Measurements from ENCODE around the gene DOK7.

DOK7 gene

DNA sequence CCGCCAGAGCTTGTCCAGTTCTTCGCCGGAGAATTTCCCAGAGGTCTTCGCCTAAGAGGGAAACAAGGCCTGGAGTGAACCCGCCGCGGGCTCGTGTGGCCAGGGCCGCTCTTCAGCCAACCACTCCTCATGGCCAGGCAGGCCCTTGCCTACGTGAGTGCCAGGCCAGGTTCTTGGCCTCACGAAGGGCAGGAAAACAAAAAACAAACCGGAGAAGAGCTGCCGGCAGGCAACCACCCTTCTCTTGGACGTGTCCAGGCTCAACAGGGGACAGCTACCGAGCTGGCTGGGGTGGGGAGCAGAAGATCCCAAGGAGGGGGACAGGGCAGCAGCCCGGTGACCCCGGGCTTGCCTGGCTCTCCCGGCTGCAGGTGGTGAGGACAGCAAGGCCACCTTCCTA is 55.8 kb downstream of the DOK7 start:
- DNase-seq (ENCODE audit: low read depth in 4 of 4, low spot score in 1 of 4), result no peak

DNA sequence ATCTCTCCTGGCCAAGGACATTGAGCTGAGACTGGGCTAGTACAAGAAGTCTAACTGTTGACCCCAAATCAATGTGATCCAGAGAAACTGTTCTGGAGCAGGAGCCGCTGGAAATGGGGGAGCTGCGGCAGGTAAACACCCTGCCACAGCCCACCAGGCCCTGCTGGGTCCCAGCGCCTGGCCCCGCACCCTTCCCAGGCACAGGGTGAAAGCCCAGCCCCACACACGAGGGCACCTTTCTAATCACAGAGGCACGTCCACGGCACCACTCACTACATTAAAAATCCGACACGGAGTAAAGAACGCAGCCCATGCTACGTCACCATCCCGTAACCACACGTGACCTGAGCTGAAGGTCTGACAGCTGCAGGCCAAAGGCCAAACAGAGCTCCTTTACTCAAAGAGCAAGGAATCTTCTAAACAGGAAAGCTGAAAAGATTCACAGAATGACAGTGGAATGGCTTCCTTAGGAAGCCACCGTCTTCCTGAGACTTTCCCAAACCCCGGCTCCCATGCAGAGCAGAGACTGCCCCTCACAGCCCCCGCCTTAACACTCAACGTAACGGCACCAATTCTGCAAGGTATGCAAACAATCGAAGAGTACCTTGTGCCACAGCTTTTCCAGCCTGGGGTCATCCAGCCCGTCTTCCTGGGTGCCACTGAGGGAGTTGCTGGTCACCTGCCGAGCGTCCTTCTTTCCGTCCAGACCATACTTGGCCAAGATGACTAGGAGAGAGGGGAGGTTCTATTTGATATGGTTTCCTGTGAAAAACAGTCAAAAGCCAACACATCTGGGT is 56.6 kb downstream of the DOK7 start:
- no peak for DNase-seq (ENCODE audit: low read depth in 4 of 4, low spot score in 1 of 4)

DNA sequence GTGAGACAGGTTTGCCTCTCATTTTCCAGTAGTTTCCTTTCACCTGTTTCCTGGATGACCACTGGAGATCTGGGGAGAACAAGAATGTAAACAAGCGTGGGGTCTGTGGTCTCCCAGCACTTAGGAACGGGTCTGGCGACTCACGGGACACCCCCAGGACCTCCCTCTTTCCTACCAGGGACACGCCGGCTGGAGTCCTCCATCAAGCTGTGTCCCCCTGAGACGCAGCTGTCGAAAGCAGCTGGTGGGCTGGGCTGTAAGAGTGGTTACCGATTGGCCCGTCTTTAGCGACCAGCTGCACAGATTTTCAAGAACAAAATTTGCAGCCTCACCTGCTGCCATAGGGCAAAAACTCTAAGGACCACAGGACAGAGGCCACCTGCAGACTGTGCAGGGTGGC is 57.2 kb downstream of the DOK7 start:
- no peak for DNase-seq (ENCODE audit: low read depth in 4 of 4, low spot score in 1 of 4)

DNA sequence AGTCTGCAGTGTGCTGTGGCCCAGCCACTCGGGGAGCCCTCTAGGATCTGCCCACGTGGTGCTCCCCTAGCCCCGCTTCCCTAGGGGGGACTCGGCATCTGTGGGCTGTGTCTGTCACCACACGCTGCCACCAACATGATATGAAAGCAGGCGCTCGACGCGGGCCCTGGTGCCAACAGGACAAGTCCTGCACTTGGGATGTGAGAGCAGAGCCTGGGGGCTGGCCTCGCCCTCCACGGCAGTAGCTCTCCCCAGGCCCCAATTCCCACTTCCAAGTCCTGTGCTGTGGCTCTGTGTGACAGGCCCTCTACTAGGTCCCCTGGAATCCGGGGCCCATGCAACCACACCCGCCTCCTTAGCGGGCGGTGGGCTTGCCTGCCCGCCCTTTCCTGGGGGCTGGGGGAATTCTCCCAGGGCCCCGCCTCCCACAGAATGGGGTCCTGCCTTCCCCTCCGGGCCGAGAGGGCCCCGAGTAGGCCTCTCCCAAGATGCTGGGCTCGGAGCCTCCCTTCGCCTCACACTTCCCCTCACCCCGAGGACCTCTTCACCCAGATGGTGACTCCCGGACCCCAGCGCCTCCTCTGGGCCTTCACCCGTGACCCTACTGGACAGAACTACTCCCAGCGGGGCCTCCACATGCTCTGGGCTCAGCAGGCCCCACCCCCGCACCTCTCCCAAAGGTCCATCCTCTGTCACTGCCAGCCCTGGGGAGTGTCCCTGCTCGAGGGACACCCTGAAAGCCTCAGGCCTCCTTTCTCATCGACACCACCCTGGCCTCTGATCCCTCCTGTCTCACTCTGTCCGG is 57.9 kb downstream of the DOK7 start:
- no peak for DNase-seq (ENCODE audit: low read depth in 4 of 4, low spot score in 1 of 4)

DNA sequence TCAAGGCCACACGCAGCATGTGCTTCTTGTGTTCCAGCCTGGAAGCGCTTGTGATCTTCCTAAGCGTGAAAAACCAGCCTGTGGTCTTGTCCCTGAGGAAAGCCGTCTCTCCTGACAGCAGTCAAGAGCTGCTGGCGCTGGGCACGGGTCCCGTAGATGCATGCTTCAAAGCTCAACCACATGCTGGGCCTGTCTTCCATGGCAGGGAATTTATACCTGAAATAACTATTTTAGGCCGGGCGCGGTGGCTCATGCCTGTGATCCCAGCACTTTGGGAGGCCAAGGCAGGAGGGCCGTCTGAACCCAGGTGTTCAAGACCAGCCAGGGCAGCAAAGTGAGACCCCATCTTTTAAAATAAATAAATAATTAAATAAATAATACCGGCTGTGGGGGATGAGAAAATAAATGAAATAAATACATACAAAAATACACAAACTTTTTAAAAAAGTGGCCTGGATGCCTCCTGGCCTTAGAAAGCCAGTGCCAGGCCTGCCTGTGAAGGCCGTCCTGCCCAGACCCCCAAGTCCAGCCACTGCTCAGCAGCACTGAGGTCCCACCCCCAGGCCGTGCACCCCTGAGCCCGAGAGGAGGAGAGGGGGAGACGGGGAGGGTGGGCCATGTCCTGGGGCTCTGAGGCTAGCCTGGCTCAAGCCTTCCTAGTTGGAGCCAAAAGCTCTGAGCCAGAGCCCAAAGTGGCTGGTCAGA is 58.7 kb downstream of the DOK7 start:
- no peak for DNase-seq (ENCODE audit: low read depth in 4 of 4, low spot score in 1 of 4)

DNA sequence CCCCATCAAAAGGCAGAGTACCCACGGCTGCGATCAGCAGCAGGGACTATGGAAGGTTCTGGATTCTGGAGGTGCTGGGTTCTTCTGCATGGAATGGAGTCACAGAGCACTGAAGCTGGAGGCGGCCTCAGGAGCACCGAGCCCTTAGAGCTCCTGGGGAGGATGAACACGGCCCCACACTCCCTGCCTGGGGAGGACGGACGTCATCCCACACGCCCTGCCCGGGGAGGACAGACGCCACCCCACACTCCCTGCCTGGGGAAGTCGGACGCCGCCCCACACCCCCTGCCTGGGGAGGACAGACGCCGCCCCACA is 59.2 kb downstream of the DOK7 start:
- DNase-seq (ENCODE audit: low read depth in 4 of 4, low spot score in 1 of 4), result no peak

DNA sequence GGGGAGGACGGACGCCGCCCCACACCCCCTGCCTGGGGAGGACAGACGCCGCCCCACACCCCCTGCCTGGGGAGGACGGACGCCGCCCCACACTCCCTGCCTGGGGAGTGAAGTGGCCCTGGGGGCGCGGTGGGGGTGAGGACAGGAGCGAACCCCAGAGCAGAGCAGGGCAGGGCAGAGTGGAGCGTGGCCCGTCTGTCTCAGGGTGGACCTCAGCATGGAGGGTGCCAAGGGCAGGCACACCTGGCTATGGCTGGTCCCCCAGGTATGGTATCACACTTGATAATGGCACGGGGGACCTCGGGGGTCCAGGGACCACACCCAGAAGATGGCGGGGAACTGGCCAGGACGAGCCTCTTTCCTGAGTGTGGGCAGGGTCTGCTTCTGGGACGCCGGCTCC is 59.5 kb downstream of the DOK7 start:
- no peak for DNase-seq (ENCODE audit: low read depth in 4 of 4, low spot score in 1 of 4)

DNA sequence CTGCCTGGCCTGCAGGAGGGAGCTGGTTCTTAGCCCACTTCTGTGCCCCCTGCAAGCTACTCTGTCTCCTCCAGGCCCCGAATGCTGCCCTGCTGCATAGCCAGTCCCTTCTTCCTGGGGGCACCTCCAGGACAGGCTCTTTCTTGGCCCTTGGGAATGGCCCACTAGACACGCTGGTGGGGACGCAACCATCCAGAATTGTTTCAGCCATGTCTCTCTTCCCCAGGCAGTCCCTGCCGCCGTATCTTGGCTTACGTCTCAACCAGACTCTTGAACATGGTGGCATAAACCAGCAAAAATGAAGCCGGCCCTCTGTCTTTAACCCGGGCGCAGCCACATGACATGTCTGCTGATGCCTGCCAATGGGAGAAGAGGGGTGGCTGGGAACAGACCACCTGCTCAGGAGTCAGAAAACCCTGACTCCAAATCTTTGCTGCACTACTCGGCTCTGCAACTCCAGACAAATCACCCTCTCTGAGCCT is 60.1 kb downstream of the DOK7 start:
- DNase-seq (ENCODE audit: low read depth in 4 of 4, low spot score in 1 of 4), result no peak

DNA sequence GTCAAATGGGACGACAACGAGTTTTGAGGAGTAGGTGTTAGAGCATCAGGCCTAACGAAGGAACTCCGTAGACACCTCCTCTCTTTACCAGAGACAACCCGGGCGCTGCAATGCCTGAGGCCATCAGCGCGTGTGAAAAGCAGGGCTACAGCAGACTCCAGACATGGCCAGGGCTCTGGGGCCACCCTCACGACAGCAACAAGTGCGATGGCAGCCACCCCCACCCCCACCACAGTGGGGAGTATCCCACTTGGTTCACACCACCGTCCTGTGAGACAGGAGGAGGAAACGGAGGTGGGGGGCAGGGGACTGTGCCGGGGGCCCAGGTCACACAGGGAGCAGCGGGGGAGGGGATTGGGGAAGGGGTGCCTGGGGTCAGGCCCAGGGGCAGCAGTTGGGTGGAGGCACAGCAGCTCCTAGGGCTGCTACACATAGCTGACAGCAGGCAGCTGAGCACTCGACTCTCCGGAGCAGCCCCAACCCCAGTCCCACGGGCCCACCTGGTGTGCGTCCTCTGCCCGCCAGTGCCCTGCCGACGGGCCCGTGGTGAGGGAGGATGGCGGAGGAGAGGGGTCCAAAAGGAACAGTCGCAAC is 60.6 kb downstream of the DOK7 start:
- DNase-seq (ENCODE audit: low read depth in 4 of 4, low spot score in 1 of 4), result no peak

DNA sequence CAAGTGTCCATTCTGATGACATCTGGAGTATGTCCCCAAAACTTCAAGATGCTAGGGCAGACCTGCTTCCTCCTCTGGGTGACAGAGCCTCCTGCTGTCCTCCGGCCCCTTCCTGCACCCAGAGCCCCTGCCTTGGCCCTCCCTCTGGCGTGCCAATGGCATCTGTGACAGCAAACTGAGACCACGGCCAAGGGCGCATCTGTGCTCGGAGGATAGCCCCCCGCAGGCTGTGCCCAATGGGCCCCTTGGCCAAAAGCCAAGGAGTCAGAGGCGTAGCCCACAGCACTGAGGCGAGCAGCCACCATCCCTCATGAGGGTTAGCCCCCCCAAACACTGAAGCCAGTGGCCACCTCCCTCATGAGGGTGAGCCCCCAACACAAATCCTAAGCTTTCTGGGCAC is 61.2 kb downstream of the DOK7 start:
- DNase-seq (ENCODE audit: low read depth in 4 of 4, low spot score in 1 of 4), result no peak

DNA sequence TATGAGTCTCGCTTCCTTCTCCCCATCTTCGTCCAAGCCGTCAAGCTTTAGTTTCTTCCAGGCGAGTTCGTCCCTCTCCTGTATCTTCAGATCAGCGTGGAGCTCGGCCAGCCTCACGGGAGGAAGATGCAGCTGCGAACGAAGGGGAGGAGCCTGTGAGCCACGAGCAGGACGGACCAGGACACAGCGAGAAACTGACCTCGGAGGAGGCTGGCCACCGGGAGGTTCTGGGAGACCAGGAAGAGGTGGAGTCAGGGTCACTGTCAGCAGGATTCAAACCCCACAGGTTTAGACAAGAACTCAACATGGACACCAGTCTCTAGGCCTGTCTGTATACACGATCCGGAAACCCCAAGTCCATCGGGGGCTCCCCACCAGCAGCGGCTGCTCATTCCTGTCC is 61.8 kb downstream of the DOK7 start:
- no peak for DNase-seq (ENCODE audit: low read depth in 4 of 4, low spot score in 1 of 4)

DNA sequence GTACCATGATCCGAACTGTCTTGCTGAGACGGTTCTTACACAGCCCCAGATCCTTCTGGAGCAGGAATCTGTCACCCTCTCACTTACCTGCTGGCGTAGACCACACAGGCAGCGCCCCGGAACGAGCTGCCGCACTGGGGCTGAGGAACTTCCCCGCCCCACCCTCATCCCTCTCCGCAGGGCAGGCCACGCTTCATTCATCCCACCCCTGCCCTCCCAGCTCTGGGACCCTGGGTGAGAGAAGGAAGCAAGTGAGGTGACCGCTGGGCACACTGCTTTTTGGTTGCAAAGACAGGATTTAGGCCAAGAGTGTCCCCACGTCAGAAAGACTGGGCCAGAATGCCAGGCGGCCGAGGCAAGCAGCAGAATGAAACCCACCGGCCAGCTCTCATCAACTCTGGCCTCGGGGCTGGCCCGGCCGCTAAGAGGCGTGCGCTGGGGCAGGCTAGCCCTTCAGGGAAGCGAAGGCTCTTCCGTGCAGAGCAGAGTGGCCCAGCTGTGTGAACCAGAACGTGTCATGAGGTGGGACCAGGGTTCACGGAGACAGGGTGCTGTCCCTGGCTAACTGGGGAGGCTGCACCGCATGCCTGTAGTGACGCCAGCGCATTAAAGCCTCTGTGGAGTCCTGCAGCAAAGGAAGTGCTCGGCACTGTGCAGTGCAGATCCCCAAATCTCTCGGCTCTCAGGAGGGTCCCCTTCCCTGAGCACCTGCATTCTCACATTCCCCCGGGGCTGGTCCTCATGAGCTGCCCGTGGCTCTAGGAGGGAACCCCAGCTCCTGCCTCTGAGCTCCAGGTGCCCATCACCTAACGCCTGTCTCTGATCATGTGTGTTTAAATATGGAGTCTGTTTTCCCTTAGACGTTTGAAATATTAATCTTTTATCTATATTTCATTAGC is 62.7 kb downstream of the DOK7 start:
- no peak for DNase-seq (ENCODE audit: low read depth in 4 of 4, low spot score in 1 of 4)

DNA sequence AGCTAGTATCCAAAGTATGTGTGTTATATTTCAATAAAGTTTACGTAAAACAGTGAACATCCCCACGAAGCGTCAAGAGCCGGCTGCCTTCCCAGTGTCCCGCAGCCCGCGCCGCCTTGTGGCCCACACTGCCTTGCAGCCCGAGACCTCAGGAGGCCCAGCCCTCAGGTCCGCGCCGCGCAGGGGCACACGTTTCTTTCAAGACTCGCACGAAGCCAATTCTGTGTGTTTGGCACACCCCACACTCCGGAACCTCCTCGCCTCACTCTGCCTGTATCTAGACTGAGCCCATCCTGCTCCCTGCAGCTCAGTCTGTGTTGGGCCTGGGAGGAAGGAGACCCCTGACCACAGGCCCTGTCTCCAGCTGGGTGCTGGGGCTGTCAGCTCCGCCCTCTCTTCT is 63.4 kb downstream of the DOK7 start:
- DNase-seq (ENCODE audit: low read depth in 4 of 4, low spot score in 1 of 4), result no peak

DNA sequence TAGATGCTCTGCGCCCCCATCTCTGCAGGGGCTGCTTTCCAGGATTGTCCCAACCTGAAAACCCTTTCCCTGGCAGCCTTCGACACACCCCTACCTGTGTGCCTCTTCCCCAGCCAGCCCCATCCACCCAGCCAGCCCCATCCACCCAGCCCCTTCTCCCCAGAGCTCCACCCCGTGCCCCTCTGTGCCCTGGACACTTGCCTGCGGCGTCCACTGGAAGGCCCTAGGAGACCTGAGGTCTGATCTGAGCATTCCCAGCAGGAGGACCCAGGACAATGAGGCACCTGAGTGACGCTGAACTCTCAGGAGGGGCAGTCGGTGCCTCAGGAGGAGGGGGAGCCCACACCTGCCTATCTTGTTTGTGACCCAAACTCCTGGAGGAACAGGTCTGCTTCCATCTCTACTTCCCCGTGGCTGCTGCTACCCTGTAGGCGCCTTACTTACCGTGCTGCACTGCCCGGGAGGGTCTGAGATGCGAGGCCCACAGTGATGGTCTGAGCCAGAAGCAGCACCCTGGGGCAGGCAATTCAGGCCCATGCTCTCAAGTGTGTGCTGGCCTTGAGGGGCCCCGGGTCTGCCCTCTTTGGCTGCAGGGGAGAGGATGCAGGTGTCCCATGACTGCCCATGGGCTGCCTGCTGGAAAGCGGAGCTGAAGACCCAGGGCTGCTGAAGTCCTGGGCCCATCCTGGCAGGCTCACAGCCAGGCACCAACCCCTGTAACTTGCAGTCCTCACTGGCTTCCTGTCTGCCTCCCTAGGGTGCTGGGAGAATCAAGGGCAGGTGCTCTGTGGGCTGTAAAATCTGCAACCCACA is 64.2 kb downstream of the DOK7 start:
- no peak for DNase-seq (ENCODE audit: low read depth in 4 of 4, low spot score in 1 of 4)

DNA sequence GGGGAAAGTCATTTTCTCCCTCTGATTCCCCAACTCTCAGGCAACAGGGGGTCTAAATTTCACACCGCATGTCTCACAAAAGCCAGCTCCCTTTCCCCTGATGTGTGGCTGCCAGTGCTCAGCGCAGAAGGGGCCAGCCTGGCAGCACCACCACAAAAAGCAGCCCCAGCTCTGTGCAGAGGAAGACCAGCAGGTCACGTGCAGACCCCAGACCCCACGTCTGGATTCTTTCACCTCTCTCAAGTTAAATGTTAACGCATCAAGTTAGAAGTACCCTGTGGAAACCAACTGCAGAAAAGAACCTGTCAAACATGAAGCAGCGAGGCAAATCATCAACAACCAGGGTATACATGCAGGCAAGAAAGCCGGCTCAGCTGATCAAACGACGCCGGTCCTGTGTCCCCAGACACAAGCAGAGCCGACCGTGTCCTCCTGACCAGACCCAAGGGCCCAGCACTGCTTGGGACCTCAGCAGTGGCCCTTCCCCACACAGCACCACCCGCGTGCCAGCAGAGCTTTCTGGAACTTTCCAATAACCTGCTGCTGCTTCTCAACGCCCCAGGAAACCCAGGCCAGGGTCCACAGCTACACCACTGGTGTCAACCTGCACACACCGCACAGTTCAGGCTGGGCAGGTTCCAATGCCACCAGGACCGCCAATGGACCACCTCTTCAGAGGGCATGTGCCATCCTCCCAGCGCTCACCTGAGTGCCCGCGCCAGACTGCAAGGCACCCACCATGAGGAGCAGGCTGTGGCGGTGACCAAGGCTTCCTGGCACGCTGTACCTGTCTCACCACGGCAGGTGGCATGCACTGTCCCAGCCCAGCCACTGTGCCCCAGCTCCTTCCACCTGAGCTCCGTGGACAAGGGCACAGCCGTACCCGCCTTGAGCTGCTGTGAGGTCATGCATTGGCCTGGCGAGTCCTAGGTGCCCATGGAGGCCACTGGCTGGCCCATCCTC is 65.1 kb downstream of the DOK7 start:
- no peak for DNase-seq (ENCODE audit: low read depth in 4 of 4, low spot score in 1 of 4)

DNA sequence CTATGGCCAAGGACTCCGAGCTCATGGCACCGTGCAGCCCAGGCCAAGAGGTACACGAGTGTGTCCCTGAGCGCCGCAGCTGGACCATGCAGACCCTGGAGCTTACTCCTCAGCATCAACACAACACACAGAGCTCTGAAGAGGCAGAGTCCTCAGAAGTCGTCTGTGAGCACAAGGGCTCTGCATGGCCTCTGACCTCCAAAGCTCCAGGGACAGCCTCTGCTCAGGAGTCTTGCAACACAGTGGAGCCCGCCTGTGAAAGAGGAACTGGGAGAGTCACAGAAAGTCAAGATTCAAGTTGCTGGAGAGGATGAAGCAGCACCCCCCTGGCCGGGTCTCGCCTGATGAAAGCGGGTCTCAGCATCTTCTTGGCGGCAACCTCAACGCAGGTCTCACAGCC is 66.3 kb downstream of the DOK7 start:
- DNase-seq (ENCODE audit: low read depth in 4 of 4, low spot score in 1 of 4), result no peak

DNA sequence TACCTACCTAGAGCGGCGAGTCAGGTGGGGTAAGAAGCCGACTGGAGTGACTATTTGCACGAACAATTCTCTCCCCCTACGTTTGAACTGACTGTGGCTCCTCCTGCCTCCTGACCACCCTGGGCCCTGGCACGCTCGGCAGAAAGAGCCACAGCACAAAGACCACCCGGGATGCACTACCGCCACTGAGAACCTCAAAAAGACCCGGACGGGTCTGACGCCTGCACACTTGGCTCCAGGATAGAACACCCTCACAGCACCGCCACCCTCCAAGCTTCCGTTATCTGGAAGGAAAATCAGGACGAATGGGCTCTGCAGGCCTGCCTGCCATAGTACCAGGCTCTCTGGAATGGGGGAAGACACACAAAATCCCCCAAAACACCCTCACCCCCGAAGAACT is 66.9 kb downstream of the DOK7 start:
- no peak for DNase-seq (ENCODE audit: low read depth in 4 of 4, low spot score in 1 of 4)

DNA sequence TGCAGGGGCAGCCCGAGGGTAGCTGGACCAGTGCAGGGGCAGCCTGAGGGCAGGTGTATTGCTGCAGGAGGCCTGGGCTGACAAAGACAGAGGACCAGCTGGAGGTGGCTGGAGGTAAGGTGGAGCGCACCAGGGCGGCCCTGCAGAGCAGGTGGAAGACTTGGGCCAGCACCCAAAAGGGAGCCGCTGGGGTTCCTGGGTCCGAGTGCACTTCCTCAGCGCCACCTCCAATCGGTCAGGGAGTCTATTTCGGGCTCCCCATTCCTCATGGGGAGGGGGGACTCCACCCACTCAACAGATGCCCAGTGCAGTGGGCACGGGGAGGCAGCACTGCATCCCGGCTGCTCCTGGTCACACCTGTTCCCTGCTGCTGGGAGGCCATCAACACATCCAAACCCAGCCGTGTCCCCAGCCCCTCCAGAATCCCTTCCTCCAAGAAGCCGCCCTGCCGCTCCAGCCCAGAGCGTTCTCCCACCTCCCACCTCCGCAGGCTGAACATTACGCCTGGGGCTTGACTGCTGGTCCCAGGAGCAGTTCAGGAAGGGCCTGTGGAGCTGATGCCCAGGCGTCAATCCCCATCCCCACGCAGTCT is 67.7 kb downstream of the DOK7 start:
- DNase-seq (ENCODE audit: low read depth in 4 of 4, low spot score in 1 of 4), result no peak
